ENCODE measurements around the gene PPP1R27. TPM values are rescaled to one million over a fixed set of nuclear protein-coding genes. Genes with fewer than 3 reads are reported as not detected.

The PPP1R27 gene
- polyA plus RNA-seq, 1 donor (not counting 4 experiments of a cell fraction or from before 2014, with no cell fraction given) = 0.12 TPM

GRCh38 chr17:81877569-81877968 is 42.7 kb upstream of the PPP1R27 start:
- peaks cover 7 to 15% of the 10 kb centered on the region in 2 experiments for H3K36me3 ChIP-seq (ENCODE audit: control insufficient read depth in 2 of 2, extremely low read depth in 1 of 2, insufficient read depth in 2 of 2, low read length in 2 of 2)
- H3K27me3 ChIP-seq (ENCODE audit: control insufficient read depth, extremely low read depth, insufficient read depth, low read length) = no peaks in the 10 kb centered on the region
- FAIRE-seq = no peak
- H3K27ac ChIP-seq (ENCODE audit: control insufficient read depth, insufficient read depth, low read length) = no peak overlapping the region
- no peak for DNase-seq (ENCODE audit: low read depth, low spot score)
- H3K9me1 ChIP-seq (ENCODE audit: control insufficient read depth, extremely low read depth, insufficient read depth, low read length) = no peaks in the 10 kb centered on the region
- H3K4me3 ChIP-seq (ENCODE audit: control insufficient read depth in 2 of 3, extremely low read depth in 1 of 3, insufficient read depth in 2 of 3, low read depth in 1 of 3, low read length in 3 of 3) = no peak overlapping the region
- no peaks in the 10 kb centered on the region for H3K79me2 ChIP-seq (ENCODE audit: control insufficient read depth, insufficient read depth, low read length)
- H3K9ac ChIP-seq (ENCODE audit: control insufficient read depth, extremely low read depth, insufficient read depth, low read length) = no peak overlapping the region
- TF ChIP-seq EZH2 (IDR thresholded peaks at IDR 0.05; ENCODE audit: low read length) = no peak
- TF ChIP-seq CTCF (optimal IDR thresholded peaks at IDR 0.05 in 1 of 3, IDR thresholded peaks at IDR 0.05 in 1 of 3, conservative IDR thresholded peaks at IDR 0.05 in 1 of 3; ENCODE audit: extremely low read depth in 1 of 3, insufficient read depth in 2 of 3, low read length in 3 of 3) = no peak
- no peak overlapping the region for H3K4me2 ChIP-seq (ENCODE audit: control insufficient read depth, extremely low read depth, insufficient read depth, low read depth, low read length)
- H3K9me3 ChIP-seq (ENCODE audit: control insufficient read depth, low read depth, low read length) = no peaks in the 10 kb centered on the region
- H3K4me1 ChIP-seq (ENCODE audit: control insufficient read depth, extremely low read depth, insufficient read depth, low read length) = peaks cover 2% of the 10 kb centered on the region
- H4K20me1 ChIP-seq (ENCODE audit: control insufficient read depth, extremely low read depth, insufficient read depth, low read length) = no peaks in the 10 kb centered on the region
- dilution Hi-C loops (cut with MboI; ENCODE audit: extremely low pct_ligation_motif_present, low sequenced_read_pairs) = no loop called here
- no peak overlapping the region for H2AFZ ChIP-seq (ENCODE audit: control insufficient read depth, low read length)

GRCh38 chr17:81871387-81872230 is 36.8 kb upstream of the PPP1R27 start:
- Histone ChIP-seq H3K9ac (ENCODE audit: control insufficient read depth, extremely low read depth, insufficient read depth, low read length) (peak overlapping the region; percentile 97), H3K36me3 (ENCODE audit: control insufficient read depth in 2 of 2, extremely low read depth in 1 of 2, insufficient read depth in 2 of 2, low read length in 2 of 2) (peaks cover 4 to 19% of the 10 kb centered on the region in 2 experiments), H3K27ac (ENCODE audit: control insufficient read depth, insufficient read depth, low read length) (peak overlapping the region; percentile 94), H2AFZ (ENCODE audit: control insufficient read depth, low read length) (peak overlapping the region; percentile 88), H3K4me2 (ENCODE audit: control insufficient read depth, extremely low read depth, insufficient read depth, low read depth, low read length) (peak overlapping the region; percentile 91), H3K9me1 (ENCODE audit: control insufficient read depth, extremely low read depth, insufficient read depth, low read length) (peaks cover 3% of the 10 kb centered on the region), H3K79me2 (ENCODE audit: control insufficient read depth, insufficient read depth, low read length) (peaks cover 27% of the 10 kb centered on the region), H3K27me3 (ENCODE audit: control insufficient read depth, extremely low read depth, insufficient read depth, low read length) (no peaks in the 10 kb centered on the region), H3K4me3 (ENCODE audit: control insufficient read depth in 2 of 3, extremely low read depth in 1 of 3, insufficient read depth in 2 of 3, low read depth in 1 of 3, low read length in 3 of 3) (peak overlapping the region; percentile 41 to 75 (median 67)), H4K20me1 (ENCODE audit: control insufficient read depth, extremely low read depth, insufficient read depth, low read length) (peaks cover 8% of the 10 kb centered on the region), H3K4me1 (ENCODE audit: control insufficient read depth, extremely low read depth, insufficient read depth, low read length) (peaks cover 30% of the 10 kb centered on the region), H3K9me3 (ENCODE audit: control insufficient read depth, low read depth, low read length) (no peaks in the 10 kb centered on the region)
- no peak for TF ChIP-seq EZH2 (IDR thresholded peaks at IDR 0.05; ENCODE audit: low read length)
- peak in 2 of 3 experiments; percentile 15 to 59 for TF ChIP-seq CTCF (optimal IDR thresholded peaks at IDR 0.05 in 1 of 3, IDR thresholded peaks at IDR 0.05 in 1 of 3, conservative IDR thresholded peaks at IDR 0.05 in 1 of 3; ENCODE audit: extremely low read depth in 1 of 3, insufficient read depth in 2 of 3, low read length in 3 of 3)
- DNase-seq (ENCODE audit: low read depth, low spot score) = no peak
- dilution Hi-C loops (cut with MboI; ENCODE audit: extremely low pct_ligation_motif_present, low sequenced_read_pairs) = no loop called here
- FAIRE-seq = no peak

Data from keratinocyte (primary cell).